HepG2 (cell line): ENCODE measurements around the gene NAPEPLD. TPM values are rescaled to one million over a fixed set of nuclear protein-coding genes. Genes with fewer than 3 reads are reported as not detected.

Source experiments
- CENPBD1 ChIP-seq: sonication (generic); formaldehyde crosslinking; IDR thresholded peaks from 2 replicates; pipeline ENCODE4 v1.8.0; 2022; ENCODE audit warnings: missing genetic modification reagents, low read depth, mild to moderate bottlenecking, borderline replicate concordance
- FOXC1 ChIP-seq: sonication (generic); formaldehyde crosslinking; IDR thresholded peaks from 2 replicates; pipeline ENCODE4 v1.8.0; 2022; ENCODE audit warnings: mild to moderate bottlenecking, missing genetic modification reagents, borderline replicate concordance
- HOXD1 ChIP-seq: sonication (generic); formaldehyde crosslinking; IDR thresholded peaks from 2 replicates; pipeline ENCODE4 v1.5.0; 2020; ENCODE audit warnings: missing genetic modification reagents
- IKZF5 ChIP-seq: IDR thresholded peaks from 2 replicates; pipeline ENCODE4 v1.6.1; 2018; ENCODE audit warnings: missing genetic modification reagents, mild to moderate bottlenecking, missing compliant biosample characterization
- KMT2B ChIP-seq: IDR thresholded peaks from 2 replicates; pipeline ENCODE4 v1.6.1; 2016; ENCODE audit warnings: missing genetic modification reagents, missing compliant biosample characterization
- POLR2A ChIP-seq, 2 experiments: IDR thresholded peaks; 2 replicates each; pipeline ENCODE4 v1.6.1; 2011; ENCODE audit warnings: low read depth in 2 of 2, low read length in 2 of 2, mild to moderate bottlenecking in 1 of 2, moderate library complexity in 1 of 2; ENCODE audit not compliant: insufficient read depth in 1 of 2
- SAFB2 ChIP-seq: sonication (generic); formaldehyde crosslinking; IDR thresholded peaks from 2 replicates; pipeline ENCODE4 v1.5.1; 2020; ENCODE audit warnings: missing genetic modification reagents, low read depth, mild to moderate bottlenecking, borderline replicate concordance
- ZNF264 ChIP-seq: sonication (generic); formaldehyde crosslinking; IDR thresholded peaks from 2 replicates; pipeline ENCODE4 v1.4.0; 2020; ENCODE audit warnings: missing genetic modification reagents
- ZNF3 ChIP-seq: IDR thresholded peaks from 2 replicates; pipeline ENCODE4 v1.7.0; 2017; ENCODE audit warnings: inconsistent platforms
- ZNF30 ChIP-seq: sonication (generic); formaldehyde crosslinking; IDR thresholded peaks from 2 replicates; pipeline ENCODE4 v1.5.0; 2020; ENCODE audit warnings: mild to moderate bottlenecking, missing genetic modification reagents
- polyA plus RNA-seq, 8 experiments: library from polyadenylated mRNA; depleted of rRNA in 3 of 8; stranded (reverse) in 7 of 8; unstranded in 1 of 8; fragments of >200 nt; fragmentation: Illumina TruSeq in 4 of 8; extraction: Trizol in 4 of 8; gene quantifications; 2 replicates each; pipeline versions ENCODE4 v1.2.1 to v1.2.3, GENCODE V29; 2011 to 2016; ENCODE audit warnings: low read depth in 4 of 8, missing spikeins in 1 of 8, mixed read lengths in 1 of 8; ENCODE audit not compliant: insufficient read depth in 1 of 8
- total RNA-seq, 5 experiments: library from RNA; depleted of rRNA; stranded (reverse); fragments of >200 nt; fragmentation: Illumina TruSeq; extraction: Trizol; gene quantifications; 2 replicates each; pipeline ENCODE4 v1.2.3, GENCODE V29; 2016; ENCODE audit warnings: low read depth in 1 of 5
- TF ChIP-seq, protein P1 (sequence below): sonication (generic); formaldehyde crosslinking; IDR thresholded peaks from 2 replicates; pipeline ENCODE4; 2020; ENCODE audit warnings: missing genetic modification reagents, mild to moderate bottlenecking, borderline replicate concordance

NAPEPLD gene
- total and polyA plus RNA-seq, 2 of the 13 experiments (the other 11 are each of a cell fraction or from before 2014, with no cell fraction given), result 3.4 to 5.6 TPM

DNA sequence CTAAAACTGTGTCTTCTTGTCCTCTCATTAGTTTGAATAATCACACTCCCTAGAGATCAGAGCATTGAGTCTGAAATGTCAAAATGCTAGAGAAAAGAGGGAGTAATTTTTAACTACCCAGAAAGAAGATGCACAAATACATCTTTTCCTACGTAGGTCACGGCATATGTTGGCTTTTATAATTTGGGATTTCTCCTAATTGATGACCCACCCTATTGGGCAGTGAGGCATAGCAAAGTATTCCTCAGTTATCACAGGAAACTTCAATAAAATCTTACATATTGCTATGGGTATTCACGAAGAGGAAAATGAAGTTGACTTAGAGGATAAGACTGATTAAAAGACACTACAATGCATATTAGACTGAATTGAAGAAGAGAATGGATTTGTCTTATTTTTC lies 48.6 kb downstream of the NAPEPLD start (continued):
- no peak for TF ChIP-seq FOXC1 (CRISPR knock-in tag)
- TF ChIP-seq ZNF30 (CRISPR knock-in tag), result no peak
- TF ChIP-seq IKZF5, result no peak
- no peak for TF ChIP-seq HOXD1 (CRISPR knock-in tag)
- TF ChIP-seq ZNF264 (CRISPR knock-in tag), result no peak
- no peak for TF ChIP-seq ZNF3
- no peak for TF ChIP-seq POLR2A (IDR thresholded peaks at IDR 0.05; ENCODE audit: insufficient read depth in 1 of 2, low read depth in 2 of 2, low read length in 2 of 2)
- TF ChIP-seq, protein P1, sequence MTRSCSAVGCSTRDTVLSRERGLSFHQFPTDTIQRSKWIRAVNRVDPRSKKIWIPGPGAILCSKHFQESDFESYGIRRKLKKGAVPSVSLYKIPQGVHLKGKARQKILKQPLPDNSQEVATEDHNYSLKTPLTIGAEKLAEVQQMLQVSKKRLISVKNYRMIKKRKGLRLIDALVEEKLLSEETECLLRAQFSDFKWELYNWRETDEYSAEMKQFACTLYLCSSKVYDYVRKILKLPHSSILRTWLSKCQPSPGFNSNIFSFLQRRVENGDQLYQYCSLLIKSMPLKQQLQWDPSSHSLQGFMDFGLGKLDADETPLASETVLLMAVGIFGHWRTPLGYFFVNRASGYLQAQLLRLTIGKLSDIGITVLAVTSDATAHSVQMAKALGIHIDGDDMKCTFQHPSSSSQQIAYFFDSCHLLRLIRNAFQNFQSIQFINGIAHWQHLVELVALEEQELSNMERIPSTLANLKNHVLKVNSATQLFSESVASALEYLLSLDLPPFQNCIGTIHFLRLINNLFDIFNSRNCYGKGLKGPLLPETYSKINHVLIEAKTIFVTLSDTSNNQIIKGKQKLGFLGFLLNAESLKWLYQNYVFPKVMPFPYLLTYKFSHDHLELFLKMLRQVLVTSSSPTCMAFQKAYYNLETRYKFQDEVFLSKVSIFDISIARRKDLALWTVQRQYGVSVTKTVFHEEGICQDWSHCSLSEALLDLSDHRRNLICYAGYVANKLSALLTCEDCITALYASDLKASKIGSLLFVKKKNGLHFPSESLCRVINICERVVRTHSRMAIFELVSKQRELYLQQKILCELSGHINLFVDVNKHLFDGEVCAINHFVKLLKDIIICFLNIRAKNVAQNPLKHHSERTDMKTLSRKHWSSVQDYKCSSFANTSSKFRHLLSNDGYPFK, result no peak
- no peak for TF ChIP-seq KMT2B (CRISPR knock-in tag)
- TF ChIP-seq SAFB2 (CRISPR knock-in tag), result no peak
- TF ChIP-seq CENPBD1 (CRISPR knock-in tag), result no peak
